GM15510 (cell line): ENCODE data around the gene PGC.
A peak's percentile ranks its signal among the peaks of the same experiment; 100 is the strongest.

ENCODE experiments used
- POLR2A ChIP-seq: IDR thresholded peaks from 3 replicates; pipeline ENCODE4 v1.6.1; 2011; ENCODE audit warnings: borderline replicate concordance; ENCODE audit not compliant: insufficient read length; ENCODE audit errors: extremely low read depth

Gene PGC

DNA sequence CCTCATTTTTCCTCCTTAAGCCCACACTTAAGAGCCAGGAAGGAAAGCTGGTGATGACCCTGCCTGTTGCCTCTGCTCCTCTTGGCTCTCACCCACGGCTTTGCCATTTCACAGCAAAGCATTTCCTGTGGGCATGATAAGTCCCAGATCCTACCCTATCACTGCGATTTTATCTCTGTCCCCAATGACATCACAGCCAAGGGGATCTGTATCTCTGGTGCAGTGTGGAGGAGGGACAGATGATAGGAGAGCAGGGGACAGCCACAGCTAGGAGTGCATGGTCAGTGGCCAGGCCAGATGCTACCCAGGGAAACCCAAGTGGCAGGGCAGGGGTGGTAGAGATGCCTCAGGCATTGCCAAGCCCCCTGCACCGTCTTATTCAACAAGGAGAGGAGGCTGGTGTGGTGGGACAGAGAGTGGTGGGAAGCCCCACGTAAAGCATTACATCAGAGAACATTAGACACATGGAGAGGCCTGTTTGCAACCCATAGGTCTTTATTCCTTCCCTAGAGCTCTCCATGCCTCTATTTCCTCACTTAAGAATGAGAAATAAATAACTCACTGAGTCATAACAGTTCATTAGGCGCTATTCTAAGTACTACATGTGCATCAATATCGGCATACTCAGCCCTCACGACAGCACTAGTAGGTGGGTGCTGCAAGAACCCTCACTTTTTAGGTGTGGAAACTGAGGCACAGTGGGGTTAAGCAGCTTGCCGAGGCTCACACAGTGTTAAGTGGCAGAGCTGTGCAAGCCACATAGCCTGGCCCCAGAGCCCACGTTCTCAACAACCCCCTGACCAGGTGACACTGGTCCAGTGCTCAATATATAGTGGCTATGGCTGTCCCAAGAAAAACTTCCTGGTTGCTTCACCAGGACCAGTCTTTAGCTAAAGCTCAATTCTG is 16.4 kb downstream of the PGC start:
- TF ChIP-seq POLR2A = no peak

DNA sequence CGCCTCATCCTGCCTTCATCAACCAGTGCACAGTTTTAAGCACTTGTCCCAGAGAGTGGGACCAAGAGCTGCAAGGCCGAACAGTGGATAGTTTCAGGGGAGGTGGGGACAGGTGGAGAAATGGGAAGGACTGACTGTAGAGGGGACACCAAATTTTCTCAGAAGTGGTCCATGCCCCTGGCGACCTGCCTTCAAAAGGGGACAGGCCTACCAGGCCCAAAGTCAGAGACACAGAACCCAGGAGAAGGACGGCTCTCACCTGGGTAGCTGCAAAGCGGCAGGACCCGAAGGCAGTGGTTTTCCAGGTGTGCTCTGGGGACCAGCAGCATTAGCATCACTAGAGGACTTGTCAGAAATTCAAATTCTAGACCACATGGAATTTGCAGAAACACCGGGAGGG is 17.6 kb downstream of the PGC start:
- TF ChIP-seq POLR2A = no peak

DNA sequence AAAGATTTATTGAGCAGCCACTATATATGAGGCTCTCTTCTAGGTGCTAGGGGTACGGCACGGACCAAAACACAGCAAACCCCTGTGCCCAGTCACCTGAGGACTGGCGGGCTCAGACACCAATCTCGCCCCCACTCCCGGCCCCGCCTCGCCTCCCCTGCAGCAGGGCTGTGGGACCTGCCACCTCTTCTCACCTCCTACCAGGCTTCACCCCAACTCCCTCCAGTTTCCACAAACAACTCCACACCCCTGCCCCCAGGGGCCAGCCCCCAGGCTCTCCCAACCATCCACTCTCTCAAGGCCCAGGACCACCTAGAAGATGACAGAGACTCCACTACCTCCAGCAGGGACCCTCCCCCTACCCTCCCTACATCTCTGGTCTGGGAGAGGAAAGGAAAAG is 18.2 kb downstream of the PGC start:
- no peak for TF ChIP-seq POLR2A

DNA sequence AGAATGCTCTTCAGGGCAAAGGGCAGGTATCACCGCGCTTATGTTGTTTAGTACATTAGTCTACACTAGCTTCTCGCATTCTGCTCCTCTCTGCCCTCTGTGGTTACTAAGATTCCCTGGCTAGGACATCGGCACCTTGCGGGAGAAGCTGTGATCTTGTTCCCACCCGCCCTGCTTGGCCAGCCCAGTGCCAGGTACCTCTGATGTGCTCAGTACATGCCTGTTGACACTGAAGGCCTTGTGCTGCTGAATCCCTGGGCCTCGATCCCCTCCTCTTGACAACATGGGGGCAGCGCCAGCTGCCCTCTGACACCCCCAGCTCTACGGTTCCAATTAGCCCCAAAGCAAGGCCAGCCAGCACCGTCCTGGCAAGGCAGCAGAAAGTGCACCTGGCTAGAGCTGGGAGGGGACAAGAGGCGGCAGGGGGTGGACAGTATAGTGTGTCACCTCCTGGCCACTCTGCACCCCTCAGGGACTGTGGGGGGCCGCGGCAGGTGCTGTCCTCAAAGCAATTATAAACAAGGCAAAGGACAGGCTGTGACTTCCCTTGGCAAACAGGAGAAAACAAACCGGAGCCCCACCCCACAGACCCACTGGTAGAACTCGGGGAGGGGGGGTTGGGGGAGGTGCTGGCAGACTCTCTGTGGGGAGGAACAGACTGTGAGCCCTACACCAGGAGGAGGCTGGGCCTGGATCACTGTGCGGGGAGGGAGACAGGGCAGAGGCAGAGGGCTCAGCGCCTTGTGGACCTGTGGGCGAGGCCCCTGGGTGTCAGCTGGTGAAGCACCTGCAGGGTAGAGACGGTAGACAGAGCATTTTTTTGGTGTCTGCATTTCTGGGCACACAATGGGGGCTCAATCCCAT is 18.9 kb downstream of the PGC start:
- no peak for TF ChIP-seq POLR2A

DNA sequence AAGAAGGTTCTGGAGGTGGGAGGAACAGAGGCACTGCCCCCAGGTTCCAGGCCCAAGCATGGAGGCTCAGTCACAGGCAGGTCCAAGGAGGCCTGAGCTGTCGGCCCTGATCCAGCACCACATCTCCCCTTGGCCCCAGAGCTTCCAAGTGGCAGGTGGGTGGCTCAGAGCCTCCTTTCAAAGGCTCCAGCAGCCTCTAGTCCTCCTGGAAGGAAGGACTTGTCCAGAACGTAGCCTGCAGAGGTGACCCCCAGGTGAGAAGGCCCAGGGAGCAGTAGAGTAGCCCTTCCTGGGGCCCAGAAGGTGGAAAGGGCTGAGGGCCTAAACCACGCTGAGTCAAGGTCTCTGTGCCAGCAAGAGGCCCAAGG is 19.5 kb downstream of the PGC start:
- TF ChIP-seq POLR2A = no peak

DNA sequence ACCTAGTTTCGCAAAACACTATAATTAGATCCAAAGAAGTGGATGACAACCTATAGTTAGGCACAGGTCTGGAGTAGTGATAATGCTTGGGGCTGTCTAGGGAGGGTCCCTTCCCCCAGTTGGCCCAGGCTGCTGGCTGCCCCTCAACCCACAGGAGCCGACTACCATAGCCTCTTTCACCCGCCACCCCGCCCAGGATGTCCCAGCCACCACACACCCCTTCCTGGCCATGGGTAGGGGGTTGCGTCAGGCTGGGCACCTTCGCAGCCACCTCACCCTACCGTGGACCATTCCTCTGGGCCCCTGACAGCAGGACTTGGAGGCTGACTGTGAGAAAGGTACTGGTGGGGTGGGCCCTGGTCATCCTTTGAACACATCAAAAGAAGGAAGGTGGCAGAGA is 20.3 kb downstream of the PGC start:
- no peak for TF ChIP-seq POLR2A

DNA sequence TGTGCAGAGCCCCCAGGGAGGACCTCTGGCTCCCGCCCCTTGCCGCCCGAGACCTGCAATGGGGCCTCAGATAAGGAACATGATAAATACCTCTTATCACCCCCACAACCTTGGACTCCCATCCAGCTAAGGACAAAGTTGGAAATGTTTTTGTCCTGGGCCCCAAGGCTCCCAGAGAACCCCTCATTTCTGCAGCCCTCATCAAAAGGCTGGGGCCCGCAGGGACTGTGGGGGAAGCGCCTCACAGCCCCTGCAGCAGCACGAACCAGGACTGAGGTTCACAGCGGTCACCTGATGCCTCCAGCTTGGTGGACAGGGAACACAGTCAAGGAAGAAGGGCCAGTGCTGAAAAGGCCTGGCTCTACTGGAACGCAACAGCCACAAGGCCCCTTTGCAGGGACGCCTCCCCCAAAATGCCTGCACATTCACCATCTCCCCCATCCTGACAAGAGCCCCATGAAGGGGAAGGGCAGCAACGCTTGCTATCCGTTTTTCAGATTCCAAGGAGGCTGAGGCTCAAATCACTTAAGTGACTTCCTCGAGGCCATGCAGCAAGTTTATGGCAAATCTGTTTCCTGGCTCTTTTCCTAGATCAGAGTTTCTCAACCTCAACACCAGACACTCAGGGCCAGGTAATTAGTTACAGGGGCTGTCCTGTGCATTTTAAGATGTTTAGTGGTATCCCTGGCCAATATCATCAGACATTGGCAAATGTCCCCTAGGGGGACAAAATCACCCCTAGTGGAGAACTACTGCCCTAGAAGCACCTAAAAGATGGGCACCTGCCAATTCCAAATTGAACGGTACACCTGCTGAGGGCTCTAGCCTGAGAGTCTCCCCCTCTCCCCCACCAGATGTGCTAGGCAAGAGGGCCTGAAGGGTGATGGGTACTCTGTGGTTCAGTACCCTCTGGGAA is 22.4 kb downstream of the PGC start:
- no peak for TF ChIP-seq POLR2A

DNA sequence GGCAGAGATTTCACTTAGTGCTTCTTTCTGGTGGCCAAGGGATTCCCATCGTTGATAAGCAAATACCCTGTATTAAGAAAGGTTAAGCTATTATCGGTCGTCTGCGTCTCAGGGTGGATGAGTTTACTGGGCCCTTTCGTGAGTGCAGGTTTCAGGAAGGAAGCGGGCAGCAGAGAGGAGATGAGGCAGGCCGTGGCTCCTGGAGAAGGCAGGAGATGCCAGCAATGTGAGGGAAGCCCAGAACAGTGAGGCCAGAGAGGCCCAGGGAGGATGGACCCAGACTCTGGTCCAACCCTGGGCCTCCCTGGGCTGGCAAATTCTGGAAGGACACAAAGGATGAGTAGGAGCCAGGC is 23.0 kb downstream of the PGC start:
- TF ChIP-seq POLR2A = no peak

DNA sequence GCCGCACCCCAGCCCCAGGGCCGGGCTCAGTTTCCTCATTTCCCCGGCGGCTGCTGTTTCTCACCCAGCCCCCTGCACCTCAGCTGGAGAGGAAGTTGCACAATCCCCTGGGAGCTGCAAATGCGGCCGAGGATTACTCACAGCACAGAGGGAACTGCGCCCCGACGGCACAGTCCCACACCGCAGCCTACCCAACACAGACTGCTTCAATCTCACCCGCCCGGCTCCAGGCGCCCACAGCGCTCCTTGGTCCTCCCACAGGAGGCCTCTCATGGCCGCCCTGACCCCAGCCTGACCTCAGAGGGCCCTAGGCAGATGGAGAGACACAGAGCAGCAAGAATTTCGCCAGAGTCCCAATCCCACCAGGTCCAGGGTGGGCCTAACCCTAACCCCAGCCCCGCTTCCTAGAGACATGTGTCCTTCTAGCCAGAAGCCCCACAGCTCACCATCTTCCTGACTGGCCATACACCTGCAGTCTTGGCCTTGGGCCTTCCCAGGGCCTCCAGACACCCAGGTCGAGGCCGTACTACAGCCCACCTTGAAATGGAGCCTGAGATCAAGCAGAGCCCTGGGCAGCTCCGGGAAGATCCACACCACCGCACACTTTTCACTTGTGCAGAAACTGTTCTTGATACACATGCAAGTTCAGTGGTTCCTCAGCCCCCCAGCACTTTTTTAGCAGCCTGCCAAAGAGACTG is 23.5 kb downstream of the PGC start:
- peak; percentile 71 for TF ChIP-seq POLR2A

DNA sequence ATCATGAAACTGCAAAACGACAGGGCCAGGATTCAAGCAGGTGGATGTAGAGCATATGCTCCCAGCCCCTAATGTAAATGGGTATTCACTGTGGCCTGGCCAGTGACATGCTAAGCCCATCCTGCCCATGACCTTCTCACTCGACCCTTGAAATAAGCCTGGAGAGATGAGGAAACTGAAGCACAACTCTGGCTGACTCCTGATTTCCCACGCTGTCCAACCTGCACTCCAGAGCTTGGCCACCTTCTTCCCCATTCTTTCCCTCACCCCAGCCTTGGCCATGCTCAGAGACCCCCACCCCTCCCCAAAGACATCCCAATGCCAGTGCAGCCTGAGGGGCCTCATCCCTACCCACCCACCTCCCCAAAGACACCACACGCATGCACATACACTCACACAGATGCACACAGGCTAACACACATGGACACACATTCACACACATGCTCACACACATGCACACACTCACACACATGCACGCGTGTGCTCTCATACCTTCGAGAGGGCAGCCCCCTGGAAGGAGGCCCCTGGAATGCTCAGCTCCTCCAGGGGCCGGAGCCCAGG is 24.1 kb downstream of the PGC start:
- no peak for TF ChIP-seq POLR2A

DNA sequence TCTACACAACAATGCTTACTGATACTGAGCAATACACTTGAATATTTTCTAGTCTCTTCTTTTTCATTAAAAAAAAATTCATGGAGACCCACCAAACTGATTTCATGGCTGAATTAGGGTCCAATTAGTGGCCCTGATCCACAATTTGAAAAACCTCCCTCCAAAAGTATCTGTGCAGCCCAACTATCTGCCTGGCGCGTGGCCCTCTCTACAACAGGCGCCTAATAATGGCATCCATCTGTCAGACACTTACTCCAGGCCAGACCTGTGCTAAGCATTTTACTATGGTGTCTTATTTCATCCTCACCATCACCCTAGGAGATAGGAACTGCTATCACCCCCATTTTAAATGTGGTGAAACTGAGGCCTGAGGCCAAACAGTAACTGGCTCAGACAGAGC is 25.8 kb downstream of the PGC start:
- TF ChIP-seq POLR2A = no peak

DNA sequence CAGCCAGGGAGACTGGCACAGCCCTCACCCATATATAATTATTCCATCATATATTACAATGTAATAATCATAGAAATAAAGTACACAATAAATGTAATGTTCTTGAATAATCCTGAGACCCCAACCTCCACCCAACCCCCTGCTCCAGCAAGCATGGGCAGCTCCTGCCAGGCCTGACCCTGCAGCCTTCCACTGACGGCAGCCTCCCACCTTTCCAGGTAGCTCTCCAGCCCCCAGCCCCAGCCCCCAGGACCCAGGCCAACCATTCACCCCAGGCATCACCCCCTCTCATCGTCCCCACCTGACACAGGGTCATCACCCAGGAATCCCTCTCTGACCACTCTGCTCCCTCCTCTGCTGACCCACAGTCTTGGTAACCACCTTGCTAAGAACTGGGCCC is 26.4 kb downstream of the PGC start:
- TF ChIP-seq POLR2A = no peak

DNA sequence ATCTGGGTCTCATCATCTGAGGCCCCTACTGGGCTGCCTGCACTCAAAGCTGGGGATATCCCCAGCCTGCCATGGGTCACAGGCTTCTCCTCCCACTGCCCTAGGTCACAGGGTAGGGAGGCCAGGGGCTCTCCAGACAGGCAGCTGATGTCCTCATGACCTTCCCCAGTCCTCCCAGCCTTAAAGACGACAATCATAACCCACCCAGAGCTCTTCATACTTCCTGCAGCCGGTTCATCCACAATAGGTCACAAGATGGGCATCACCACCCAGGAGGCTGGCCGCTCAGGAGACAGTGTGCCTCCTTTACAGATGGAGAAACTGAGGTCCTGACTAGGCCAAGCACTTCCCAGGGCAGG is 27.0 kb downstream of the PGC start:
- TF ChIP-seq POLR2A = no peak
